ENCODE measurements around the gene PIF1.
"Not testable (repeated sequence)": the region's sequence is repeated elsewhere in the genome, so short reads cannot be mapped to it uniquely, and the experiment has no call there.

PIF1 gene

DNA sequence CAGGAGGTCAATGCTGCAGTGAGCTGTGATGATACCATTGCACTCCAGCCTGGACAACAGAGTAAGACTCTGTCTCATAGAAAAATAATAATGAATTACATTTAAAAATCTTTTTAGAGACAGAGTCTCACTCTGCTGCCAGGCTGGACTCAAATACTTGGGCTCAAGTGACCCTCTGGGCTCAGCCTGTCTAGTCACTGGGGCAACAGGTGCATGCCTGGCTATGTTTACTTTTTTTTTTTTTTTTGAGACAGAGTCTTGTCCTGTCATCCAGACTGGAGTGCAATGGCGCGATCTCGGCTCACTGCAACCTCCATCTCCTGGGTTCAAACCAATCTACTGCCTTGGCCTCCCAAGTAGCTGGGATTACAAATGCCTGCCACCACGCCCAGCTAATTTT is 8.2 kb upstream of the PIF1 start:
- TF ChIP-seq ZFX (IDR thresholded peaks at IDR 0.05; ENCODE audit: borderline replicate concordance): no peak
- TF ChIP-seq, protein P1, sequence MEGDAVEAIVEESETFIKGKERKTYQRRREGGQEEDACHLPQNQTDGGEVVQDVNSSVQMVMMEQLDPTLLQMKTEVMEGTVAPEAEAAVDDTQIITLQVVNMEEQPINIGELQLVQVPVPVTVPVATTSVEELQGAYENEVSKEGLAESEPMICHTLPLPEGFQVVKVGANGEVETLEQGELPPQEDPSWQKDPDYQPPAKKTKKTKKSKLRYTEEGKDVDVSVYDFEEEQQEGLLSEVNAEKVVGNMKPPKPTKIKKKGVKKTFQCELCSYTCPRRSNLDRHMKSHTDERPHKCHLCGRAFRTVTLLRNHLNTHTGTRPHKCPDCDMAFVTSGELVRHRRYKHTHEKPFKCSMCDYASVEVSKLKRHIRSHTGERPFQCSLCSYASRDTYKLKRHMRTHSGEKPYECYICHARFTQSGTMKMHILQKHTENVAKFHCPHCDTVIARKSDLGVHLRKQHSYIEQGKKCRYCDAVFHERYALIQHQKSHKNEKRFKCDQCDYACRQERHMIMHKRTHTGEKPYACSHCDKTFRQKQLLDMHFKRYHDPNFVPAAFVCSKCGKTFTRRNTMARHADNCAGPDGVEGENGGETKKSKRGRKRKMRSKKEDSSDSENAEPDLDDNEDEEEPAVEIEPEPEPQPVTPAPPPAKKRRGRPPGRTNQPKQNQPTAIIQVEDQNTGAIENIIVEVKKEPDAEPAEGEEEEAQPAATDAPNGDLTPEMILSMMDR (IDR thresholded peaks at IDR 0.05): no peak
- no peak overlapping the region for H3K27ac ChIP-seq

DNA sequence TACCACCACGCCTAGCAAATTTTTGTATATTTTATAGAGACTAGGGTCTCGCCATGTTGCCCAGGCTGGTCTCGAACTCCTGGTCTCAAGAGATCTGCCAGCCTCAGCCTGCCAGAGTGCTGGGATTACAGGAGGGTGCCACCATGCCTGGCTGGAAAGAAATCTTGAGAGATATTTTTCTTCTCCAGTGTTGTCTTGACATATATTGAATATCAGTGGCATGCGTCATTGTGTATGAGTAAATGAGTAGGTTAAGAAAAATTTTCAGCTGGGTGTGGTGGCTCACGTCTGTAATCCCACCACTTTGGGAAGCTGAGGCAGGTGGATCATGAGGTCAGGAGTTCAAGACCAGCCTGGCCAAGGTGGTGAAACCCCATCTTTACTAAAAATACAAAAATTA is 3.5 kb upstream of the PIF1 start:
- TF ChIP-seq, protein P1 (IDR thresholded peaks at IDR 0.05): no peak
- no peak for TF ChIP-seq ZFX (IDR thresholded peaks at IDR 0.05; ENCODE audit: borderline replicate concordance)
- no peak overlapping the region for H3K27ac ChIP-seq

DNA sequence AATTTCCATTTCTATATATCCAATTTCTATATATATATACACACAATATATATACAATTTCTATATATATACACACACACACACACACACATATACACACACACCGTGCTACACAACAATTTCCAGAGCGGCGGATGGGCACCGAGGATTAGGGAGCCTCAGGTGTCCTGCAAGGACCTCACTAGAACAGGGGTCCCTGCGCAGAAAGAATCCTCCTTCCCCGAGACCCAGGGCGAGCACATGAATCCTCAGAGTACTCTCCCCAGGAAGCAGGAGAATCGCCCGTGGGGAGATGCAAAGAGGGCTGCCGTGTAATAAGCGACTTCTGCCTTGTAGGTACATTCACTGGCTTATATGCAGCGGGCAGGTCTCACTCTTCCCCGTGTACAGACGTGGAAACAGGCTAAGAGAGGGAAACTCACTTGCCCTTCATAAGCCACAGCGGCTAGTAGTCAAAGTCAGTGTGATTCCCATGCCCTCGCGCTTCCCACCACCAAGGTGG is 467 bp downstream of the PIF1 start:
- TF ChIP-seq ZFX (IDR thresholded peaks at IDR 0.05; ENCODE audit: borderline replicate concordance): no peak
- TF ChIP-seq, protein P1 (IDR thresholded peaks at IDR 0.05): no peak
- peak overlapping the region; percentile 65 for H3K27ac ChIP-seq

DNA sequence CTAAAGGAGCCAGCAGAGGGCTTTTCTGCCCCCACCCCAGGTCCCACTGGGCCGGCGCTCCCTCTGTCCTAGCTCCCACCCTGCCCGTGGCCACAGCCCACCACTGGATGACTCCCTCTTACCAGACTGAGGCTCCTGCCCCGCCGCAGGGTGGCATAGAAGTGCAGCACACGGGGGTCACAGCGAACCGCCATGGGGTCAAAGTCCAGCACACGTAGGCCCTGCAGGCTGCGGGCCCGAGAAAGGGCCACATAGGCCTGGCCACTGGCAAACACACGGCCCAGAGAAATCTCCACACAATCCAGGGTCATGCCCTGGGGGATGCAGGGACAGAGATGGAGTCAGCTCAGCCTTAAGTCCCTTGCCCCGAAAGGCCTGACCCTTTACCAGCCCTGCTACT is 9.0 kb downstream of the PIF1 start:
- no peak for TF ChIP-seq ZFX (IDR thresholded peaks at IDR 0.05; ENCODE audit: borderline replicate concordance)
- TF ChIP-seq, protein P1 (IDR thresholded peaks at IDR 0.05): no peak
- no peak overlapping the region for H3K27ac ChIP-seq

DNA sequence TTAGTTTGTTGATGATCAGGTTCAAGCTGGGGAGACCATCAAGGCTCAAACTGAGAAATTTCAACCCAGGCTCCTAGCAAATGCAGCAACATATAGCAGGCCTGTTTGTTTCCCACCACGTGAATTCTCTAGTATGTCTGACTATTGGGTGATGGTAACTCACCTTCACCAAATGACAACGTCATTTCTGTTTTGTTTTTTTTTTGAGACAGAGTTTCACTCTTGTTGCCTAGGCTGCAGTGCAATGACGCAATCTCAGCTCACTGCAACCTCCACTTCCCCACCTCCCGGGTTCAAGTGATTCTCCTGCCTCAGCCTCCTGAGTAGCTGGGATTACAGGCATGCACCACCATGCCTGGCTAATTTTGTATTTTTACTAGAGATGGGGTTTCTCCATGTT is 10.5 kb downstream of the PIF1 start:
- not testable (repeated sequence) for H3K27ac ChIP-seq

DNA sequence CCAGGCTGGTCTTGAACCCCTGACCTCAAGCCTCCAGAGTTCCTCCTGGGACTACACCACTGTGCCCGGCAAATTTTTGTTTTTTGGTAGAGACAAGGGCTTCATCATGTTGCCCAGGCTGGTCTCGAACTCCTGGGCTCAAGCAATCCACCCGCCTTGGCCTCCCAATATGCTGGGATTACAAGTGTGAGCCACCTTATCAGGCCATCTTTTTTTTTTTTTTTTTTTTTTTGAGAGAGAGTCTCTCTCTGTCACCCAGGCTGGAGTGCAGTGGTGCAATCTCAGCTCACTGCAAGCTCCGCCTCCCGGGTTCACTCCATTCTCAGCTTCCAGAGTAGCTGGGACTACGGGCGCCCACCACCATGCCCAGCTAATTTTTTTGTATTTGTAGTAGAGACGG is 11.2 kb downstream of the PIF1 start:
- not testable (repeated sequence) for H3K27ac ChIP-seq

DNA sequence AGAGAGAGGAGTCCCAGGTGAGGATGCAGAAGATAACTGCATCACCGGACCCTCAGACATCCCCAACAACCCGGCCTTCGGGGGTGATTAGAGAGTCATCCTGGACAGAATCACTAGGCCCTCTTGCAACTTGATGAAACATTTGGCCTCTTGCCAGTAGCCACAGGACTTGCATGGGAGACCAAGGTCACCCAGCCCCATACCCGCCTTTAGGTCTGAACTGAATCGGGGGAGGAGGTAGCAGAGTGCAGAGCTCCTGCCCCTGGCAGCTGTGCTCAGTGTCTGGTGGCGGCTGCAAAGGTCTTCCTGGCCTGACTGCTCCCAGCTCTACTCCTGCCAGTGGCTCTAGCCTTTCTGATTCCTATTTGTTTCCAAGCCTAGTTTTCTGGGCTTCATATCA is 12.4 kb downstream of the PIF1 start:
- TF ChIP-seq ZFX (IDR thresholded peaks at IDR 0.05; ENCODE audit: borderline replicate concordance): no peak
- no peak overlapping the region for H3K27ac ChIP-seq

DNA sequence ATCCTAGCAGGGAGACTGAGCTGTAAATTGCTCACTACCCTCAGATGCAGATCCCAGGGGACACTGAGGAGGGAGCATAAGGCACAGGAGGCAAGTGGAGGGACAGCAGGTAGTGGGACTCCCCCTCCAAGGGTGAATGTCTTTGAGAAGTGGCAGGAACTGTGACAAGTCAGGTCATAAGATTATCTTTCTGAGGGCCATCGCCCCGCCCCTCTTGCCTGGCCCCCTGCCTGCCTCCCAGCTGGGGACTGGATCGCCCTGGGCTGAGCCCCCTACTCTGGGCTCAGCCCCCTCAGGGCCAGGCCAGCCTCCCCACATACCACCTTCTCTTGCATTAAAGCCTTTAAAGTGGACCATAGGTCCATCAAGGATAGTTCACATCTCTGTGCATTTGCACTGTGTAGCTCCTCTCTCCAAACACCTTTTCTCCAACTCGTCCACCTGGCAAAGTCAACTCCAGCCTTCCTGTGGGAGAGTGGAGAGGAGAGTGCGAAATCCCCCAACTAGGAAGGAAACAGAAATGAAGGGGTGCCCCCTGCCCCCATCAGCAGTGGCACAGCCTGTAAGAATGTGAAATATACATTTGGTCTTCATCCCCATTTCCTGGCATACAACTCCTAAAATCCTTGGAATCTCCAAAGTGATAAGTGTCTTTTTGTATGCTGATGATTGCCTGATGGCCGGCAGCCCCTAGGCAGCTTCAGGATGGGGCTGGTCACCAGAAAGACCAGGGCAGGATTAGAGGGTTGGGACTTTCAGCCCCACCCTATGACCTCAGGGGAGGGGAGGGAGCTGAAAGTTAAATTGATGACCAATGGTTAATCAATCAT is 14.7 kb downstream of the PIF1 start:
- H3K27ac ChIP-seq: no peak overlapping the region
- TF ChIP-seq, protein P1 (IDR thresholded peaks at IDR 0.05): no peak
- no peak for TF ChIP-seq ZFX (IDR thresholded peaks at IDR 0.05; ENCODE audit: borderline replicate concordance)

Data from 22Rv1 (cell line).